Neural cell (in vitro differentiated cells): Measurements from ENCODE around the gene CERKL.

Experiments
- CTCF ChIP-seq: fragments of 450-650 bp; IDR thresholded peaks from 2 replicates; pipeline ENCODE4 v1.5.1; 2014; ENCODE audit warnings: antibody characterized with exemption, mild to moderate bottlenecking, moderate library complexity; ENCODE audit not compliant: poor library complexity, severe bottlenecking
- EP300 ChIP-seq: fragments of 450-650 bp; conservative IDR thresholded peaks from 2 replicates; pipeline ENCODE4 v1.6.1; 2014; ENCODE audit warnings: antibody characterized with exemption, mild to moderate bottlenecking, moderate library complexity; ENCODE audit not compliant: poor library complexity, severe bottlenecking
- EZH2 ChIP-seq: fragments of 200-600, 300-800 bp; shearing (Covaris generic), sonication (generic); IDR thresholded peaks from 2 replicates; pipeline ENCODE4 v1.6.1; 2014; ENCODE audit warnings: antibody characterized with exemption, low read length, borderline replicate concordance, mild to moderate bottlenecking; ENCODE audit not compliant: insufficient read depth, poor library complexity, severe bottlenecking

GRCh38 chr2:181667234-181667633 is 10.3 kb upstream of the CERKL start:
- TF ChIP-seq CTCF = no peak
- TF ChIP-seq EZH2 = no peak
- no peak for TF ChIP-seq EP300
